HCT116 (cell line): ENCODE measurements around the gene DNTT.

ENCODE experiments used
- EZH2 ChIP-seq: fragments of 200-600 bp; sonication (generic); IDR thresholded peaks from 2 replicates; pipeline ENCODE4 v1.6.1; 2017; ENCODE audit warnings: antibody characterized with exemption, mixed run types
- TF ChIP-seq, protein P1 (sequence below), 3 experiments: fragments of 200-600 bp in 1 of 3; sonication (generic) in 1 of 3; IDR thresholded peaks in 2 of 3; conservative IDR thresholded peaks in 1 of 3; 2 replicates each; pipeline ENCODE4 v1.5.1; 2012 to 2017; ENCODE audit warnings: low read depth in 2 of 3, low read length in 2 of 3, antibody characterized with exemption in 1 of 3, borderline replicate concordance in 1 of 3, control low read depth in 1 of 3, mild to moderate bottlenecking in 1 of 3, mixed read lengths in 1 of 3, mixed run types in 1 of 3, moderate library complexity in 1 of 3; ENCODE audit not compliant: insufficient read depth in 1 of 3

DNA sequence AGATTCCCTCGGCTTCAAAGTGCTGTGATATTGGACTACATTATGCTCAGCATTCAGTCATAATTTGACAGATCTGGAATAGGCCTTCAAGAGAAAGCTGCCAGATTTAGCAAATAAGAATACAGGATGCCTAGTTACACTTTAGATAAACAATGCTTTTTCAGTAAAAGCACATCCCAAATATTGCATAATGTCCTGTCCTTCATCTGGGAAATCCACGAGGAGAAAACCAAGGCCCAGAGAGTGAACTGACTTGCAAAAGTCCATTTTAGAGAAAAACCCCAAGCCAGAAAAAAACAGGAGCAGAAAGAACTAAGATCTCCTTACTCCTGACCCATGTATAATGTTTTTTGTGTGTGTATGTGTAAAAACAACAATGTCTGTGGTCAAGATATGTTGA, 20.9 kb upstream of the DNTT start:
- TF ChIP-seq, protein P1, sequence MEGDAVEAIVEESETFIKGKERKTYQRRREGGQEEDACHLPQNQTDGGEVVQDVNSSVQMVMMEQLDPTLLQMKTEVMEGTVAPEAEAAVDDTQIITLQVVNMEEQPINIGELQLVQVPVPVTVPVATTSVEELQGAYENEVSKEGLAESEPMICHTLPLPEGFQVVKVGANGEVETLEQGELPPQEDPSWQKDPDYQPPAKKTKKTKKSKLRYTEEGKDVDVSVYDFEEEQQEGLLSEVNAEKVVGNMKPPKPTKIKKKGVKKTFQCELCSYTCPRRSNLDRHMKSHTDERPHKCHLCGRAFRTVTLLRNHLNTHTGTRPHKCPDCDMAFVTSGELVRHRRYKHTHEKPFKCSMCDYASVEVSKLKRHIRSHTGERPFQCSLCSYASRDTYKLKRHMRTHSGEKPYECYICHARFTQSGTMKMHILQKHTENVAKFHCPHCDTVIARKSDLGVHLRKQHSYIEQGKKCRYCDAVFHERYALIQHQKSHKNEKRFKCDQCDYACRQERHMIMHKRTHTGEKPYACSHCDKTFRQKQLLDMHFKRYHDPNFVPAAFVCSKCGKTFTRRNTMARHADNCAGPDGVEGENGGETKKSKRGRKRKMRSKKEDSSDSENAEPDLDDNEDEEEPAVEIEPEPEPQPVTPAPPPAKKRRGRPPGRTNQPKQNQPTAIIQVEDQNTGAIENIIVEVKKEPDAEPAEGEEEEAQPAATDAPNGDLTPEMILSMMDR (IDR thresholded peaks at IDR 0.05 in 2 of 3, conservative IDR thresholded peaks at IDR 0.05 in 1 of 3; ENCODE audit: borderline replicate concordance in 1 of 3, insufficient read depth in 1 of 3, low read depth in 2 of 3, low read length in 2 of 3) = no peak
- no peak for TF ChIP-seq EZH2
